ENCODE data around the gene PCDHB11.
"Not testable (repeated sequence)": the region's sequence is repeated elsewhere in the genome, so short reads cannot be mapped to it uniquely, and the experiment has no call there.

PCDHB11 gene

DNA sequence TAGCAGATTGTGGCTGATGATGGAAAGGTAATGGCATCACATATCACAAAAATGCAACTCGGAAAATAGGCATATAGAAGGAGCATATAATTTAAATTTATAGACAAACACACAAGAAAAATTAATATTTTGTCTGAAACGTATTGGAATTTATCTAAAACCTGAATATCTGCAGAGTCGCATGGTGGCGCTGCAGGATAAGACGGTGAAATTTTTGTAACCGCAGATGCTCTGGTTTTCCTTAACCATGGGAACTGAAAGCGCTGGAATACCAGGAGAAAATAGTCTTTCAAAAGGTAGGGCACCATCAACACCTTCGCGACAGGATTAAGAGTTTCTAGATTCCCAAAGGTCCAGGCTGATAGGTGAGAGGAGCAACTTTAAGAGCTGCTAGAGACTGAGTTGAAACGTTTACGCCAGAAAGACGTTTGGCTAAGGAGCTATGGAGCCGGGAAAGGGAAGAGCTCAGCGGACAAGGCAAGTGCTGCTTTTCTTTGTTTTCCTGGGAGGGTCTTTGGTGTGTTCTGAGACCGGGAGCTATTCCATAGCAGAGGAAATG, 34.8 kb downstream of the PCDHB11 start:
- in situ Hi-C loops (cut with MboI; ENCODE audit: low sequenced_read_pairs), result no loop called here

- in situ Hi-C loops (cut with MboI; ENCODE audit: low sequenced_read_pairs), result not testable (repeated sequence)
Observed at GRCh38 chr5:141235922-141236321, 36.5 kb downstream of the PCDHB11 start.

- in situ Hi-C loops (cut with MboI; ENCODE audit: low sequenced_read_pairs), result no loop called here
Observed at GRCh38 chr5:141236516-141237313, 37.3 kb downstream of the PCDHB11 start.

DNA sequence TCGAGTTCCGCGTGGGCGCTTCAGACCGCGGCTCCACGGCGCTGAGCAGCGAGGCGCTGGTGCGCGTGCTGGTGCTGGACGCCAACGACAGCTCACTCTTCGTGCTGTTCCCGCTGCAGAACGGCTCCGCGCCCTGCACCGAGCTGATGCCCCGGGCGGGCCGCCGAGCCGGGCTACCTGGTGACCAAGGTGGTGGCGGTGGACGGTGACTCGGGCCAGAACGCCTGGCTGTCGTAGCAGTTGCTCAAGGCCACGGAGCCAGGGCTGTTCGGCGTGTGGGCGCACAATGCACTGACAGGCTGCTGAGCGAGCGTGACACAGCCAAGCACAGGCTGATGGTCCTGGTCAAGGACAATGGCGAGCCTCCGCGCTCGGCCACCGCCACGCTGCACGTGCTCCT, 42.1 kb downstream of the PCDHB11 start:
- in situ Hi-C loops (cut with MboI; ENCODE audit: low sequenced_read_pairs), result no loop called here

DNA sequence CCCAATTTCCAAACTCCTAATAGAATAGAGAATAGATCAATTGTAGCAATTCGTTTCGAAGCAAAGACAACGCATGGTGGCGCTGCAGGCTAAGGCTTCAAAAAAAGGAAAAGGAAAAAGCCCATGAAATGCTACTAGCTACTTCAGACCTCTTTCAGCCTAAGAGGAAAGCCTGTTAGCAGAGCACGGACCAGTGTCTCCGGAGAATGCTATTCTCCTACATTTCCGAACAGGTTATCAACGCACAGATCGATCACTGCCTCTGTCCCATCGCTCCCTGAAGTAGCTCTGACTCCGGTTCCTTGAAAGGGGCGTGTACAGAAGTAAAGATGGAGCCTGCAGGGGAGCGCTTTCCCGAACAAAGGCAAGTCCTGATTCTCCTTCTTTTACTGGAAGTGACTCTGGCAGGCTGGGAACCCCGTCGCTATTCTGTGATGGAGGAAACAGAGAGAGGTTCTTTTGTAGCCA, 45.9 kb downstream of the PCDHB11 start, which contains the start of gene PCDHB15:
TSS of gene PCDHB15 (plus strand) at position 146 of the 468 bp plus-strand sequence. CDS start at position 330, 184 bp downstream.
- in situ Hi-C loops (cut with MboI; ENCODE audit: low sequenced_read_pairs), result no loop called here

- in situ Hi-C loops (cut with MboI; ENCODE audit: low sequenced_read_pairs), result not testable (repeated sequence)
Observed at GRCh38 chr5:141246971-141247370, 47.5 kb downstream of the PCDHB11 start.

- in situ Hi-C loops (cut with MboI; ENCODE audit: low sequenced_read_pairs), result not testable (repeated sequence)
Observed at GRCh38 chr5:141247434-141247833, 48.0 kb downstream of the PCDHB11 start.

GRCh38 chr5:141250576-141250975, 51.1 kb downstream of the PCDHB11 start:
- in situ Hi-C loops (cut with MboI; ENCODE audit: low sequenced_read_pairs), result no loop called here
